Activated naive CD4-positive, alpha-beta T cell treated with anti-CD3 and anti-CD28 coated beads for 36 hours (primary cell): ENCODE measurements around the gene GFER. TPM values are rescaled to one million over a fixed set of nuclear protein-coding genes. Genes with fewer than 3 reads are reported as not detected.
"Not testable (repeated sequence)": the region's sequence is repeated elsewhere in the genome, so short reads cannot be mapped to it uniquely, and the experiment has no call there.

Experiments
- CTCF ChIA-PET: fragments of 350-600 bp; sonication (Branson Sonifier 250); formaldehyde crosslinking; loops from one replicate; lab custom pipeline; 2021; ENCODE audit warnings: antibody characterized with exemption; lab: Charles Lee
- DNase-seq: peaks from one replicate; pipeline ENCODE4 v3.0.0-alpha.2; 2020
- H3K27ac Mint-ChIP-seq: one replicate; pipeline ENCODE4 v1.8.0; 2021; ENCODE audit warnings: mild to moderate bottlenecking, mixed read lengths
- H3K27me3 Mint-ChIP-seq: one replicate; pipeline ENCODE4 v1.8.0; 2021; ENCODE audit warnings: low read depth, mixed read lengths
- H3K36me3 Mint-ChIP-seq: one replicate; pipeline ENCODE4 v1.8.0; 2021; ENCODE audit warnings: low read depth, mixed read lengths
- H3K4me1 Mint-ChIP-seq: one replicate; pipeline ENCODE4 v1.8.0; 2021; ENCODE audit warnings: low read depth, mixed read lengths
- H3K4me3 Mint-ChIP-seq: one replicate; pipeline ENCODE4 v1.8.0; 2021; ENCODE audit warnings: mild to moderate bottlenecking, moderate library complexity, mixed read lengths
- H3K9me3 Mint-ChIP-seq: one replicate; pipeline ENCODE4 v1.8.0; 2021; ENCODE audit warnings: mixed read lengths
- intact Hi-C: fragments of 100-400 bp; cut with micrococcal nuclease; formaldehyde crosslinking; loops from one replicate; pipeline ENCODE4 v1.15.1; 2023
- total RNA-seq, 2 experiments: library from RNA; stranded (reverse); gene quantifications; one replicate each; pipeline ENCODE4 v1.2.3, GENCODE V29; 2021

GFER gene
- total RNA-seq: 10 to 100 TPM; 29.8 to 30.1 TPM

GRCh38 chr16:1983544-1984346, at the start of gene GFER:
GFER (plus strand) TSS chr16:1984193; CDS start chr16:1984219, 26 bp downstream.
- Mint-ChIP-seq H3K4me3 (peak within 1 kb of the TSS; percentile 80), H3K27ac (no peak within 1 kb of the TSS), H3K9me3 (no peaks in the 10 kb centered on the region), H3K27me3 (peaks cover 26% of the 10 kb centered on the region), H3K4me1 (peaks cover 10% of the 10 kb centered on the region), H3K36me3 (peaks cover 11% of the 10 kb centered on the region)
- DNase-seq: peak; percentile 74
- intact Hi-C loops: loop anchor here (1.0 to 2.0 kb wide), 2 partner anchors 12 to 19 kb away; partner anchors contain the start of gene RPS2
- CTCF ChIA-PET: interaction anchor here (0.9 kb wide), 1 partner anchor 20 kb away, joined by 3 read pairs; no protein-coding TSS in a partner anchor

DNA sequence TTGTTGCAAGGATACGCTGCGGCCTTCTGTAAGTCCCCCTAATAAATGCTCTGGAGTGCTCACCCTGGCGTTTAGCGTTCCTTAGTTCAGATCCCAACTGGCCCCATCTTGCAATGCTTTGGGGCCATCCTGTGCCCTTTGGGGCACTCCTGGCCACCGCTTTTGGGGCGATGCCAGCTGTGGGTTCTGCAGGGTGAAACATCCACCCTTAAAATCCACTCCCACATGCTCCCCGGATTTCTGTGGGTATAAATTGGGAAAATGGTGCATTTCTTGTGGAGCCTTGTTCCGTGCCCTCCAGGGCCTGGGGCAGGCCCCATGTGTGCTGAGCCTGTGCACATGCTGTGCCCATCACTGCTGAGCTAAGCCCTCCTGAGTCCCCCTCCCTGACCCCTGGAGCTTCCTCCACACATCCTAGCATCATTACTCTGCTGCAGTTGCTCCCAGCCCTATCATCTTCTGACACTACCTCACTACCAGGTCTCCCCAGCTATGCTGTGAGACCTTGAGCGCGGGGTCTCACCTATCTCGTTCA, 47.0 kb upstream of the GFER start:
- Mint-ChIP-seq H3K27ac (no peak overlapping the region), H3K36me3 (peaks cover 4% of the 10 kb centered on the region), H3K9me3 (no peaks in the 10 kb centered on the region), H3K27me3 (no peaks in the 10 kb centered on the region), H3K4me1 (peaks cover 8% of the 10 kb centered on the region), H3K4me3 (no peak overlapping the region)
- CTCF ChIA-PET: interaction anchor here (1.1 kb wide), 1 partner anchor 9 kb away, joined by 6 read pairs; no protein-coding TSS in a partner anchor
- no peak for DNase-seq
- intact Hi-C loops: no loop called here

GRCh38 chr16:1938316-1938715, 45.7 kb upstream of the GFER start:
- intact Hi-C loops: no loop called here
- CTCF ChIA-PET: no interaction called here
- H3K4me3 Mint-ChIP-seq: no peak overlapping the region

GRCh38 chr16:1938910-1939309, 45.1 kb upstream of the GFER start:
- Mint-ChIP-seq H3K4me1 (peaks cover 17% of the 10 kb centered on the region), H3K4me3 (no peak overlapping the region), H3K9me3 (no peaks in the 10 kb centered on the region), H3K27me3 (no peaks in the 10 kb centered on the region), H3K36me3 (peaks cover 4% of the 10 kb centered on the region), H3K27ac (no peak overlapping the region)
- DNase-seq: no peak
- intact Hi-C loops: no loop called here
- CTCF ChIA-PET: no interaction called here

More at GRCh38 chr16:1938316-1938715, 45.7 kb upstream of the GFER start:
- no peaks in the 10 kb centered on the region for H3K27me3 Mint-ChIP-seq
- H3K27ac Mint-ChIP-seq: no peak overlapping the region
- no peaks in the 10 kb centered on the region for H3K9me3 Mint-ChIP-seq
- peaks cover 13% of the 10 kb centered on the region for H3K4me1 Mint-ChIP-seq
- peaks cover 4% of the 10 kb centered on the region for H3K36me3 Mint-ChIP-seq
- no peak for DNase-seq

DNA sequence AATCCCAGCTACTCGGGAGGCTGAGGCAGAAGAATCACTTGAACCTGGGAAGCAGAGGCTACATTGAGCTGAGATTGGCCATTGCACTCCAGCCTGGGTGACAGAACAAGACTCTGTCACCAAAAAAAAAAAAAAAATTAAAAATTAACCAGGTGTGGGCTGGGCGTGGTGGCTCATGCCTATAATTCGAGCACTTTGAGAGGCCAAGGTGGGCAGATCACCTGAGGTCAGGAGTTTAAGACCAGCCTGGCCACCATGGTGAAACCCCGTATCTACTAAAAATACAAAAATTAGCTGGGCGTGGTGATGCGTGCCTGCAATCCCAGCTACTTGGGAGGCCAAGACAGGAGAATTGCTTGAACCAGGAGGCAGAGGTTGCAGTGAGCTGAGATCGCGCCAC, 44.2 kb upstream of the GFER start:
- H3K27me3 Mint-ChIP-seq, H3K4me3 Mint-ChIP-seq, H3K36me3 Mint-ChIP-seq, DNase-seq, H3K9me3 Mint-ChIP-seq, H3K27ac Mint-ChIP-seq: not testable (repeated sequence)
- intact Hi-C loops: loop anchor here (5.0 kb wide), 3 partner anchors 83 to 328 kb away; partner anchors contain the start of genes CRAMP1, EME2, IFT140 and MRPS34
- H3K4me1 Mint-ChIP-seq: peaks cover 25% of the 10 kb centered on the region
- CTCF ChIA-PET: interaction anchor here (0.6 to 1.0 kb wide), 2 partner anchors 77 to 83 kb away, joined by 3 to 5 read pairs; no protein-coding TSS in a partner anchor

DNA sequence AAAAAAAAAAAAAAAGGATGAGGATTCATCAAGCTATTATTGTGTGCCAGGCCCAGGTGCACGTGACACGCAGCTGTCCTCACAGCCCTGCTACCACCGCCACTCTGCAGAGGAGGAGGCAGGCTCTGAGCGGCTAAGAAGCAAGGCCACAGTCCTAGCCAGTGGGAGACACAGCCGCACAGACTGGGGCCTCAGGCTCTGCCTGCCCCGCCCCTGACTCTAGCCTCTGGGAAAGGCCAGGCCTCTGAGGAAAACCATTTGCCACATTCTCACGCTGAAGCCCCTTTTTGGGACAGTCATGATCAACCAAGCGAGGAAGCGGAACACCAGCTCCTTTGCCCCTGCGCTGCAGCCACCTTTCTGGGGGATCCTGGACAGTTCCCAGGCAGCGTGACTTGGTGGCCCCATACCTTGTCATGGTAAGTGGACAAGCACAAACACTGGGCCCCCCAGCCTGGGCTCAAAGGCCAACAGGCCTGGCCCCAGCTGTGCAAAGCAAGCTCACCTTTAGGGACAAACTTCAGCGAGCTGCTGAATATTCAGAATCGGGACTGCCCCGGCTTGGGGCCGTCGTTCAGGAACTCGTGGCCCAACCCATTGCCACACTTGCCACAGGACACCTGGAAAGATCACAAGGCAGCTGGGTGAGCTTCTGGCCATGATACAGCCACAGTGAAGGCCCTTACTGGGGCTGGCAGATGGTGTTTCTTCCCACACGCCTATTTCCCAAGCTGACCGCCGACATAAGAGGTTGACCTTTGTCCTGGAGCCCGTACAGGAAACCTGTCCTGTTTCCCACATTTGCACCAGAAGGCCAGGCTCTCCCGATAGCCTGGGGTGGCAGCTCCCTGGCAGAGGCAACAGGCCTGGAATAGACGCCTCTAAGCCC, 43.5 kb upstream of the GFER start:
- intact Hi-C loops: loop anchor here (5.0 kb wide), 3 partner anchors 83 to 328 kb away; partner anchors contain the start of genes CRAMP1, EME2, IFT140 and MRPS34
- Mint-ChIP-seq H3K27ac (no peak overlapping the region), H3K4me1 (peaks cover 25% of the 10 kb centered on the region), H3K9me3 (no peaks in the 10 kb centered on the region), H3K36me3 (peaks cover 4% of the 10 kb centered on the region), H3K27me3 (no peaks in the 10 kb centered on the region), H3K4me3 (no peak overlapping the region)
- DNase-seq: no peak
- CTCF ChIA-PET: interaction anchor here (0.6 to 1.2 kb wide), 5 partner anchors 10 to 168 kb away, joined by 3 to 5 read pairs (median 4); partner anchors contain the start of genes EME2 and MRPS34

- intact Hi-C loops: loop anchor here (5.0 kb wide), 3 partner anchors 84 to 329 kb away; partner anchors contain the start of genes CRAMP1, EME2, IFT140 and MRPS34
- Mint-ChIP-seq H3K27ac (no peak overlapping the region), H3K4me3 (peak overlapping the region; percentile 82), H3K36me3 (peaks cover 4% of the 10 kb centered on the region), H3K27me3 (no peaks in the 10 kb centered on the region), H3K9me3 (no peaks in the 10 kb centered on the region), H3K4me1 (peaks cover 26% of the 10 kb centered on the region)
- no peak for DNase-seq
- CTCF ChIA-PET: interaction anchor here (0.7 to 1.2 kb wide), 4 partner anchors 11 to 169 kb away, joined by 3 to 5 read pairs (median 4); partner anchors contain the start of genes EME2 and MRPS34
Measured at GRCh38 chr16:1941162-1942046, 42.6 kb upstream of the GFER start.

DNA sequence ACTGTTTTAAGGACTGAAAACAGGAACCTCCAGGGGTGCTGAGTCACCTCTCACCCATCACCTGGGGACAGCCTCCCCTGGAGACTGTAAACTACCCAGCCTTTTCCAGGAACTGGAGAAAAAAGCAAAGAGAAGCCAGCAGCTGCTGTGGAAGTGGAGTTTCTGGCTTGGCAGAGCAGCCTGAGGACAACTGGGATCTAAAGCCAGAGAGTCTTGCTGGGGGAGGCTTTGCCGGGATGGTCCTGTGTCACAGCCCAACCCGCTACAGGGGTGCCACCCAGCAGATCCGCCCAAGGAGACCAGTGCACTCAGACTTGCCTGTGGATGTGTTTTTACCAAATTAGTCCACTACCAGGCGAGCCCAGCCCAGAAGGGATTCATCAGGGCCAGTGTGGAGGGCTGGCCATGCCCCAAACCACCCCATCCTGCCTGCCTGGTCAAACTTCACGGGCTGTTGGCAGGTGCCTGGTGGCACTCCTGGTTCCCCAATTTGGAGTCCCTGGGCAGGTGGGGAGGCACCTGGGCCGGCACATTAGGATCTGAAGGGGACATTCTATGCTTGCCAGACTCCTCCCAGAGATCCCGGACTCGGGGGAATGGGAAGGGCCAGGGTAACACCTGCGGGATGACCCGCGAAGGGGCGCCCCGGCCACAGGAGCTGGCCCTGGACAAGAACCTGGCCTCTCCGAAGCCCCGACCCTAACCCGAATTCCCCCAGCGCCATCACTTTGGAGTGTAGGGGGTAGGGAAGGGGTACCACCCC, 41.8 kb upstream of the GFER start:
- H3K36me3 Mint-ChIP-seq: peaks cover 4% of the 10 kb centered on the region
- intact Hi-C loops: loop anchor here (5.0 kb wide), 3 partner anchors 85 to 330 kb away; partner anchors contain the start of genes CRAMP1, EME2, IFT140 and MRPS34
- DNase-seq: peak; percentile 58
- H3K4me3 Mint-ChIP-seq: peak overlapping the region; percentile 82
- no peaks in the 10 kb centered on the region for H3K27me3 Mint-ChIP-seq
- H3K27ac Mint-ChIP-seq: peak overlapping the region; percentile 24
- no peaks in the 10 kb centered on the region for H3K9me3 Mint-ChIP-seq
- H3K4me1 Mint-ChIP-seq: peaks cover 26% of the 10 kb centered on the region
- CTCF ChIA-PET: interaction anchor here (1.2 kb wide), 1 partner anchor 12 kb away, joined by 5 read pairs; no protein-coding TSS in a partner anchor

DNA sequence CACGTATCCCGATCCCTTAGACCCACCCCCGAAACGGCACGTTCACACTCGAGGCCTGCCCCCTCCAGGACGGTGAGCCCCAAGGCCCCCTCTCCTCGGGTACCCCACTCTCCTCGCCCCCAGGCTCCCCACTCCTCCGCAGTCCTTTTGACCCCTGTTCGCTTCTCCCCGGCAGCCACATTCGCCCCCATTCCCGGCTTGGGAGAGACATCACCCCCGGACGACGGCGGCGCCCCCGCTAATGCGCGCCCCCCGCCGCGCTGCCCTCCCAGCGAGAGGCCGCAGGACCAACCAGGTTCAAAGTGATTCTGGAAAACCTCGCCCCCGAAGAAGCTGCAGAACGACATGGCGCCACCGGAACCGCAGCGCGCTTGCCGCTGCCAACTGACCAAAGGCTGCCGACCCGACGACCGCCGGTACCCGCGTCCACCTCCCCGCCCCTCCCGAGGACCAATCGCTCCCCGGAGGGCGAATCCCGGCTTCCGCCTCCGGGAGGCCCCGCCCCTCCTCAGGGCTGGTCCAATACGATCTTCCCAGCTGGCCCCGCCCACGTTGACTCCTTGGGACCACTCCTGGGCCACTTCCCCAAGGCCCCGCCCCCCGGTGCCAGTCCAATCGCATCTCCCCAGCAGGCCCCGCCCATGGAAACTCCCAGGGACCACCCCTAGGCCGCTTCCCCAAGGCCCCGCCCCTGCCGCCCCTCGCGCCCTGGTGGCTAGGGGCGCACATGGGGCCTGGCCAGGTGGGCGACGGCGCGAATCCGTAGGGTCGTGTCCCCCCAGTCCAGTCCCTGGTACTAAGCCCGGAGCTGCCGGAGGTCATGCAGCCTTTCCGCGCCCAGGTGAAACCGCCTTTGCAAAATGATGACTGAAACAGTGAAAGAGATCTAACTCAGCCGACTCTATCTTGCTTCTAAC, 40.9 kb upstream of the GFER start, which contains the start of gene MSRB1:
Gene MSRB1 (minus strand): TSS at position 390 of the 917 bp plus-strand sequence. CDS start 43 bp downstream, at position 347.
- H3K27me3 Mint-ChIP-seq: no peaks in the 10 kb centered on the region
- CTCF ChIA-PET: interaction anchor here (0.5 to 1.0 kb wide), 3 partner anchors 10 to 178 kb away, joined by 4 read pairs; no protein-coding TSS in a partner anchor
- DNase-seq: peak; percentile 100
- peaks cover 4% of the 10 kb centered on the region for H3K36me3 Mint-ChIP-seq
- peaks cover 26% of the 10 kb centered on the region for H3K4me1 Mint-ChIP-seq
- H3K27ac Mint-ChIP-seq: peak within 1 kb of the TSS; percentile 75
- no peaks in the 10 kb centered on the region for H3K9me3 Mint-ChIP-seq
- H3K4me3 Mint-ChIP-seq: peak within 1 kb of the TSS; percentile 82
- intact Hi-C loops: loop anchor here (1.0 to 5.0 kb wide), 7 partner anchors 16 to 331 kb away; partner anchors contain the start of genes CRAMP1, EME2, IFT140 and MRPS34
